GM19025 (cell line): Measurements from ENCODE around the gene GALNT2.

Experiments used
- ATAC-seq: cut with Tn5 transposase; IDR thresholded peaks from one replicate; pipeline ENCODE4 v1.9.1; 2021; ENCODE audit warnings: mild to moderate bottlenecking, low read depth, moderate library complexity; ENCODE audit not compliant: unreplicated experiment

GALNT2 gene

GRCh38 chr1:230141797-230142607, 75.0 kb downstream of the GALNT2 start:
- no peak for ATAC-seq

- no peak for ATAC-seq
These were observed 75.7 kb downstream of the GALNT2 start for GRCh38 chr1:230142608-230143210.

GRCh38 chr1:230143534-230143933, 76.5 kb downstream of the GALNT2 start:
- ATAC-seq = no peak

GRCh38 chr1:230144010-230144614, 77.1 kb downstream of the GALNT2 start:
- ATAC-seq = no peak

GRCh38 chr1:230144758-230145504, 77.9 kb downstream of the GALNT2 start:
- no peak for ATAC-seq

- no peak for ATAC-seq
These were observed 78.5 kb downstream of the GALNT2 start for GRCh38 chr1:230145505-230145899.

- ATAC-seq = no peak
These were observed 79.0 kb downstream of the GALNT2 start for GRCh38 chr1:230145953-230146476.

- no peak for ATAC-seq
These were observed 79.7 kb downstream of the GALNT2 start for GRCh38 chr1:230146709-230147108.

- no peak for ATAC-seq
These were observed 80.5 kb downstream of the GALNT2 start for GRCh38 chr1:230147253-230148125.

- ATAC-seq = no peak
These were observed 81.2 kb downstream of the GALNT2 start for GRCh38 chr1:230148126-230148652.

- ATAC-seq = no peak
These were observed 81.9 kb downstream of the GALNT2 start for GRCh38 chr1:230148768-230149469.

- ATAC-seq = peak; percentile 48
These were observed 82.9 kb downstream of the GALNT2 start for GRCh38 chr1:230149751-230150584.

GRCh38 chr1:230150615-230151014, 83.6 kb downstream of the GALNT2 start:
- no peak for ATAC-seq

- ATAC-seq = no peak
These were observed 85.0 kb downstream of the GALNT2 start for GRCh38 chr1:230151924-230152468.

- ATAC-seq = no peak
These were observed 86.0 kb downstream of the GALNT2 start for GRCh38 chr1:230152999-230153398.

- no peak for ATAC-seq
These were observed 86.7 kb downstream of the GALNT2 start for GRCh38 chr1:230153641-230154296.

- no peak for ATAC-seq
These were observed 88.0 kb downstream of the GALNT2 start for GRCh38 chr1:230155021-230155420.
